HG02840 (cell line): ENCODE measurements around the gene SLC40A1.

ENCODE experiments used
- ATAC-seq: cut with Tn5 transposase; IDR thresholded peaks from one replicate; pipeline ENCODE4 v1.9.1; 2021; ENCODE audit warnings: mild to moderate bottlenecking, moderate library complexity, moderate number of reproducible peaks; ENCODE audit not compliant: unreplicated experiment, low FRiP score

The SLC40A1 gene

DNA sequence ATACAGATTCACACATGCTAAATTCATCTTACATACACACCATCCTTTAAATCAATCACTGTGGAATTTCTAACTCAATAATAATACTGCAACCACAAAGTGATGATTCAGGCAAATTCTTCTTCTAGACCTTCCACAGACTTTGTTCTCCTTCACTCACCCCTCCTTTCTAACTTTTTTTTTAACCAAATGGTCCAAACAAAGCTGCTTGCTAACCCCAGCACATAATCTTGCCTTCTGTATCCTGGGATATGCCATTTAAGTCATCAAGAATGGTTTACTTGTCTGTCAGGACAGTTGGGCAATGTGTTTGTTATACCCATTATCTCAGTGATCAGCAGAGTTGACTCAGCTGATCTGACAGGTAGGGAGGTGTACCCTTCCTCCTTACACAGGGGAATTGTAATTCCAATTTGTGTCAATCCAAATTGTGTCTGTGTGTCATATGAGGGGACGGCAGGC lies 10.0 kb downstream of the SLC40A1 start:
- no peak for ATAC-seq

DNA sequence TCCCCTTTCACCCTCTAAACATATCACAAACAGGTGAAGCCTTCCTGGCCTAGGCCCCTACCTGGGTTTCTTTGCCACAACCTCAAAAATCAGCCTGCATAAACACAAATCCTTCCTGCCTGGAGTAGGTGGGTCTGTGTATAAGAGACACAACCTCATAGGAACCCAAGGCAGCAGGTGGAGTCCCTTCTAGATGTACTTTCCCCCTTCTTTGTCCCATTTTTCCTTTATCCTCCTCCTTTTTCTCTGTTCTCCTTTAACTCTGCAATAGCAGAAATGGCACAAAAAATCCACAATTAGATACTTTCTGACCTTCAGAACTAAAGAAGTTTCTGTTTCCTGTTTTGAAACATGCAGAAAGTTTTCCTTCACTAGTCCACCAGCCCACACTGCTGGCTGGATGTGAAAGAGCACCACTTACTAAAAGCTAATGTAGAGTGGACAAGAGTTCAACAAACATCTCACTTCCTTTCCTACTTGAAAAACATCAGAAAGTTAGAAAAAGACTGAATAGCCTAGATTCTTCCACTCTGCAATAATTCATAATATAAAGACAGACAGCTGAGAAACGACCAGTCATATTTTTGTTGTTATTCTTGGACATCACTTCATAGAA lies 11.2 kb downstream of the SLC40A1 start:
- ATAC-seq = no peak

DNA sequence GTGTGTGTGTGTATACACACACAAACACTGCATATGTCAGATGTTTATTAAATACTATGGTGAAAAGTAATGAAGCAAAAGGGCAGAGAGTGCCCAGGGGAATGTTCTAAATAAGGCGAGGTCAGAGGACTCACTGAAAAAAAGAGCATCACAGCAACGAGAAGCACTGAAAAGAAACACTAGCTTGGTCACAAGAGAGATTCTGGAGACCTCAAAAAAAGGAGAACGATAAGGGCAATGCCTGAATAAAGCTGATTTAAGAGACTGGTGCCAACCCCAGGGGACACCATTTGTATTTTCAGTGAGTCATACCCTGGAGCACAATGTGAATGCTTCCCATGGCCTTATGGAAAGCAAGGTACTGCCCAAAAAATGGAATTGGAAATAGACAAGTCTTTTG lies 14.5 kb downstream of the SLC40A1 start:
- no peak for ATAC-seq

DNA sequence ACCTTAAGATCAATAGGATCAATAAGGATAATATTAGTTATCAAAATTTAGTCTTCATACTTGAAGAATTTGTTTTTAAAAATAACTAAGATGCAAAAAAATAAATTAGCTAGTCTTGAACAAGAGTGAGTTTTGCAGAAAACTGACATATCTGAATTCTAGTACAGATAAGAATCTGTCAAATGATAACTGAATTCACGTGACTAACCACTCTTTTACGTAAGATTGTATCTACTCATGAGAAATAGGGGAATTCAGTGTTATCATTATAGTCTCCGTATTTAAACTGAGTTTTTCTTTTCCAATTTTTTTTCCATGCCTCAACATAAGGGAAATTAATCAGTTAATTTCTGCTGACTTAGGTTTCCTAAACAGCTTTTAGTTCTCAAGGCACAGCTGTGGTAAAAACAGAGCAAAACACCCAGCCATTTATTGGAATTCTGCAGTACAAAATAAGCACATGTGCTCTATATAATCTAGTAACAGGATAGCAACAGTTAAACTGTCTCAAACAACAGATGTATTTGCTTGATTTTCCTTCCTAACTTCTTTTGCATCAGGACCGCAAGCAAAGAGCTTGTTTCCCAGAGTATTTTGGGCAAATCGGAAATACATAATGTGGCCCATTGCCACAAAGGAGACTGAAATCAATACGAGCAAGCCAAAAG lies 19.1 kb downstream of the SLC40A1 start:
- ATAC-seq = no peak

DNA sequence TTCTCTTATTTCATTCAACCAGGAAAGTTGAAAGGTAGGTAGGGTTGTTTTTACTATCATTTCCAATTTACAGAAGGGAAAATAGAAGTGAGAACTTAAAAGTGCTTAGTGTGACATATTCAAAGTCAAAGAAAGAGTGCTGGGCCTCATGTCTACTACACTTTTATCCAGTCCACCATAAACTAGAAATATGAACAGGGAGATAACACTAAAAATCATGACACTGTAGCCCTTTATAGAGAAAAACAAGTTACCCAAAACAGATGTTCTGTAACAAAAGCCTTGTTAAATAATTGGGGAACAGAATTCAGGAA lies 20.4 kb downstream of the SLC40A1 start:
- no peak for ATAC-seq

DNA sequence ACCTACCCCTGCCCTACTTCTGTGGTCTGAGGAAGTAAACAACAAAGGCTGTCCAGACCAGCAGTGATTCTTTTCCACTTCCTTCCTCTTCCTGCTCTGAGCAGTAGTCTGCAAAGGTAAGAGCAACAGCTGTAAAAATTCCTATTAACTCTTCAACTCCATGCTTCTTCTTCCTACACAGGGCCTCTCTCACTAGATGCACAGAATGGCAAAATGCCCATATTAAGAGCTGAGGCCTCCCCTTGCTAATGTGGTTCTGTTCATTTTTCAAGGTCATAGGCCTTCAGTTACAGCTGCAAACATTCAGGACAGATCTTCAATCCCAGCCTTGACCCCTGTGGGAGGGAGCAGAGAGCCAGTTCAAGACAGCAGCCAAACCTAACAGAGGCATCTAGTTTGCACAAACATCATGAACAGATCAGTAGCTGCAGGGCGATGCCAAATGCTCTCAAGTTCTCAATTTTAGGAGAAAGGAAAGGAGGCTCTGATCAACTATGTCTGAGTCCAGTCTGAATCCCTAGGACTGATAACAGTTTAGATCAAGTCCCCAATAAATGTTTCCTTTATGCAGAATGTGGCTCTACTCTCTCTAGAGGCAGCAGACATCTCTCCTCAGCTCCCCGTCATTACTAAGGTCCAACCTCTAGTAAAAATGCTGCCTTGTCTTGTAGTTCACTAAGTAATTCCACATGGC lies 20.9 kb downstream of the SLC40A1 start:
- ATAC-seq = no peak

DNA sequence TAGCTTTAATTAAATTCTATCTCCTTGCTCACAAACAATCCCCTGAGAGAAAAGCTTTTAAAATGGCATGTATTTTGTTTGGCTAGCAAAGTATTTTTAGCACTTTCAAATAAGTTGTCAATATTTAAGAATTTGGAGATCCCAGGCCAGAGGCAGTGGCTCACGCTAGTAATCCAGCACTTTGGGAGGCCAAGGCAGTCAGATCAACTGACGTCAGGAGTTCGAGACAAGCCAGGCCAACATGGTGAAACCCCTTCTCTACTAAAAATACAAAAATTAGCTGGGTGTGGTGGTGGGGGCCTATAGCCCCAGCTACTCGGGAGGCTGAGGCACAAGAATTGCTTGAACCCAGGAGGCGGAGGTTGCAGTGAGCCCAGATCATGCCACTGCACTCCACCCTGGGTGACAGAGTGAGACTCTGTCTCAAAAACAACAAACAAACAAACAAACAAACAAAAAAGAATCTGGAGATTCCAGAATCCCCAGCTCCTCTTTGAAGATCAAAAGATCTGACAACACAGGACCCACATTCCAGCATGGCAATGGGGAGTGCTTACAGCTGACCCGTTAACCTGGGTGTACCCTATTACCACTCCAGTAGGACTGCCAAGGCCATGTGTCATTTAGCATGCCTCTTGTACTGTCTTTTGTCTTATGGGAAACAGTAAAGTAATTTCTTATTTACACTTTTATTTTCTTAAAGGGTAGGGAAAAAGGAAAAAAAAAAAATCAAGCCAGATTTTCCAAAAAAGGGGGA lies 21.9 kb downstream of the SLC40A1 start:
- no peak for ATAC-seq

DNA sequence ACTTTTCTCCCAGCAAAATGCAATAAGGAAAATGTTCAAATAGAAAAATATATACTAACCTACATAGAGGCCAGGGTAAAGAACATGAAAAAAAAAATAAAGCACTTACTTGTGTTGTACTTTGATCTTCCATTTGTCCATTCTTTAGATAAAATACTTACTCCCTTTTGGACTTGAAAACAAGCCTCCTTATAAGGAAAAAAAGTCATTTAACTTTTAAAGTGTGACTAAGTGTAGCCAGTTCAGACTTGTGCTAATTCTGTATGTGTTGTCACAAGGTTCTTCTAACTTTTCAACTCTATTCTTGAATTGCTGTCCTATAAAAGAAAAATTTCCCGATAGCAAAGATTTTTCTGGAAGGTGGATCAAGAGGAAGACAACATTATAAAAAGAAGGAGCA lies 23.2 kb downstream of the SLC40A1 start:
- no peak for ATAC-seq

DNA sequence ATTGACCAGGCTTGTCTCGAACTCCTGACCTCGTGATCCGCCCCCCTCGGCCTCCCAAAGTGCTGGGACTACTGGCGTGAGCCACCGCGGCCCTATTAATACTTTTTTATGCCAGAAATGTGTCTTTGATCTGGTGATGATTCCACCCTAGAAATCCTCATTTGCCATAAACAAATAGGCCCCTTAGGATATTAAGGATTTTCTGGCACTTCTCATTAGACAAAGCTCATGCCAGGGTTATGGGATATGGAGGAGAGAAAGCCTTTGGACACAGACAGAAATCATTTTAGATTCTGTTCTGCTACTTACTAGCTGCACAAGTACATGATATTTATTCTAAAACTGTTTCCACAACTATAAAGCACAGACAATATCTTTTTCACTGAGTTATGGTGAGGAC lies 24.1 kb downstream of the SLC40A1 start:
- no peak for ATAC-seq

DNA sequence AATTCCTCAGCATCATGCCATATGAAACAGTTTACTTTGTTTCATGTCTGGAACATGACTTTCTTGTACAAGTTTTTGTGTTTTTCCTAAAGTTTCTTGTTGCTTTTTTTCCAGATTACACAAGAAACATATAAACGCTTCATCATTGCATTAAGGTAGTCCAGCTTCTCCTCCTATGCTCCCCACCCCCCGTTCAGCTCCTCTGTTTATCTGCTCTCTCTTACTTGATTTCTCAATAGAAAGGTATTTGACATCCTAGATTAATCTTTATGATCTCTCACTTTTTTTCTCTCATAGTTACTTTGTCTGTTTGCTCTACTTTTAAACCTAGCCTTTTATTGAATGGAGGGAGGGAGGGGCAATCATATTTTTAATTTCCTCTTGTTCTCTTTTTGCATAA lies 25.4 kb downstream of the SLC40A1 start:
- ATAC-seq = no peak

DNA sequence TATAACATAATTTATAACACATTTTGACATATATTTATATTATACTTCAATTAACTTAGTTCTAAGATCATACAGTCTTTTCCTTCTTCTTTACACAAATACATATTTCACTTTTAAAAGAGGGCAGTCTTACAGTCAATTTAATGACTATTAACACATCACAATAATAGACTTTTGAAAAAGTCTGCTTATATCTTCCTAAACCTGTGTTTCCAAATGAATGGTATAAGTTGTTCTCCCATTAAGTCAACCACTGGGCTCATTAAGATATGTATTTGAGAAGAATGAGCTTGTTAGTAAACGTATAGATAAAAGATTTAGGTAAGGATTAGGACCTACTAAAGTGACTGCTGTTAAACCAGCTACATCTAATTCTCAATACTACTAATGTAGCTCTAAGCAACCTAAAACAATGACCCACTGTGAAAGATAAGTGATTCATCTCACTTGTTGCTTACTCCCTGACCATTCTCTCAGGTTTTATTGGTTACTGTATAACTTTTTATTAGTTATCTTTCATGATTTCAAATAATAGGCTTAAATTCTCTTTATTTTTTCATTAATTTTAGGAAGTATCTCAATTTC lies 27.0 kb downstream of the SLC40A1 start:
- ATAC-seq = no peak

DNA sequence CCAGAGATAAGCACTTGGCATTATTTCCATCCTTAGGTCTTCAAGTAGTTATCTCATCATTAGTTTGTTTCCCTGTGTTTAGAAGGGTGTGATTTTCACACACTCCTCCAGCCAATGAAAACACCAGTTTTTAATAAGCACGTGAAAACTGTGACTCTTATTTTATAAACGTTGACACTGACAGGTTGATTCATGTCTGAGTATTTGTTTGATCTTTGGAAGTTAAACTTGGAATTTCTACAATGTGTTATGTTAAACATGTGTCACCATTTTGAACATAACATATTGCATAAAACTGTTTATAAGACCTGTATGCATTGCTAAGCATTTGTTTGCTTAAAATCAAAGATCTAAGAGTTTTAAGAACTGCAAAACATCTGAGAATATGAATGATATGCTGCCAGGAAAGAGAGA lies 27.6 kb downstream of the SLC40A1 start:
- ATAC-seq = no peak

DNA sequence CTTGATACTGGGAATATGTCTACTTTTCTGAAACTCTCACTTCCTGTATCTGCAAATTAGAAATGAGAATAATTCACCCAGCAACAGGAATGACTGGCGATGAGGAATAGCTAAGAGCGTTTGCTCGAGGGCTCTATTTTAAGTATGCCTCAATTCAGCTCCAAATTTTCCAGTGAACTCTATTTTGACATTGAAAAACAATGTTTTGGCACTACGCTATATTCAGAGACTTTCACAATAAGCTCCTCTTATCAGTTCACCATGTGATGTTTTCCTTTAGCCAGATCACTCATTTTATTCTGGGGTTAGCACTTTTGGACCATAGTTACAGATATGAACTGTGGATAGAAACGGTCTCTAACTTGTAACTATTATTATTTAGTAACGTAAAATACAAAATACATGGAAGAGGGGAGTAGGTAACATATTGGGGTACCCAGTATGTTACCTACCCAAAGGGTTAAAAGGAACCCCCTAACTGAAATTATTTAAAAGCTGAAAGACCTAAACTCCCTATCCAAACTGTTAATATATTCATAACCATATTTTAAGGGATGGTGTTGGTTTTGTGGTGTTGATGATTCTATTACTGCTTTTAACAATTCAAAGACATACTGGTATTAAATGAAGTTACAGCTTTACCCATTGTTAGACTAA lies 28.1 kb downstream of the SLC40A1 start:
- ATAC-seq = no peak

DNA sequence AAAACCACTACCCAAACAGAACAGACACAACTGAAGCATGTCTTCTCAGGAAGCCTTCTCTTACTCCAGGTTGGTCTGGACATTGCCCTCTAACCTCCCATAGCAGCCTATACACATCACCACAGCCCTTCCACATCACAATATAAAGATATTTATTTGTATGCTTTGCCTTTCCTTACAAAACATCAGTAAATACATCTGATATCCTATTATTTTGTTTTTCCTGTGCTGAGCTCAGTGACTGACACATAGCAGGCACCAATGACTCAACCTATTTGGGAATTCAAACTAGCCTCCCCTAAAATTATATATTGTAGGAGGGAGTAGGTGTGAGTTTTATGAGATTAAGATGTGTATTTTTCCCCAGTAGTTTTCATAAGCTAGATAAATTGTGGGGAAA lies 28.8 kb downstream of the SLC40A1 start:
- ATAC-seq = no peak

DNA sequence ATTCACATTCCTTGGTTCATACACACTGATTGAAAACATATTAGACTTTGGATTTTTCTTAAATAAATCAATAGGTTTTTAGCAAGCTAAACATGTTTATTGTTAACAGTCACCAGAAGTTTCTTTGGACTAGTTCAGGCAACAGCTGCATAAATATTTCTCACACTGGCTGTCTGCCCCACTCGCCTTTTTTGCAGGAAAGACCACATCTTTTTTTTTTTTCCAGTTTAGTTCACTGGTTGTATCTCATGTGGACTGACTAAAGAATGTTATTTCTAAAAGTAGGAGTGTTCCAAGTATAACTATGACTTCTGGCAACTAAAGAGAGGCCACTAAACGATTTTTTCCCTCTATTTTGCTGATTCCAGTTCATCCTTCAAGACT lies 31.1 kb downstream of the SLC40A1 start:
- no peak for ATAC-seq

DNA sequence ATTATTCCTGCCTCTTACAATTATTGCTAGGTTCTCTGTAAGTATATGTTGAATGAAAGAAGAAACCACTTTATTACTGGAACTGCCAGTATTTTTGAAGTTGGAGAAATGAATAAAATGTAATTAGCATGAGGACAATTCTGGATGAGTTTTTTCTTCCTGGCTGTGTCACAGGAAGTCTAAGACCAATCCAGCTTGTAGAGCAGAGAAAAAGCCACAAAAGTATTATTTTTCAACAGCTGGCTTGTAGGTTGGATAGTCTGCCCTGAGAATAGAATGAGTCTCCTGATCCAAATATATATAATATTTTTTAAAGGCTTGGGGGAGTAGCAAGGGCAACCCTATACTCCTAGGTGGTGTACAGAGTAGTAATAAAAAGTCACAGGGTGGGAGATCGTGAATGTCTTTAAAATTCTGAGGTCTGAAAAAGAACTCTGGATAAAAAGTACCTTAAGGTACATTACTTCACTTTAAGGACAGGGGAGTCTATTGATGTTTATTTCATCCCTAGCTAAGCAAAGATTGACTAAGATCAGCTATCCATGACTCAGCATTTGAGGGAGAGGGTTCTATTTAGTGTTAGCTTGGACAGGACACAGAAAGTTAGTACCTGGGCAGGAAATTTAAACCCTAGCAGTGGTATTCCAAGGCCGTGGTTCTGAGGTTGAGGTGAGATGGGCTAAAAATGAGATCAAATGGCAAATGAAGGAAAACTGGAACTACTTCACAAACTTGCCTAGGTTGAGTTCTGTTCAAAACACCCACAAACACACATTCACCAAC lies 31.7 kb downstream of the SLC40A1 start:
- no peak for ATAC-seq

DNA sequence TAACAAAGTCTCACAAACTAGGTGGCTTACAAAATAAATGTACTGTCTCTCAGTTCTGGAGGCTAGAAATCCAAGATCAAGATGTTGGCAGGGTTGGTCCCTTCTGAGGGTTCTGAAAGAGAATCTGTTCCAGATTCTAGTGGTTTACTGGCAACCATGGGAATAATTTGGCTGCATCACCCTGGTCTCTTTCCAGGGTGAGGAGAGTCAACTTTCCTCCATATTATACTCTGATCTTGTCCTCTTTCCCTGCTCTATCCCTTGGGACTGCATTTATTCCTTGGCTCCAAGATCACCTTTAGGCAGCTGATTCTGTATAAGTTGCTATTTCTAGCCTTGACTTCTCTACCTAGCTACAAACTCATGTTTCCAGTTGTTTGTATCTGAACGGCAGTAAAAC lies 35.2 kb downstream of the SLC40A1 start:
- ATAC-seq = no peak

DNA sequence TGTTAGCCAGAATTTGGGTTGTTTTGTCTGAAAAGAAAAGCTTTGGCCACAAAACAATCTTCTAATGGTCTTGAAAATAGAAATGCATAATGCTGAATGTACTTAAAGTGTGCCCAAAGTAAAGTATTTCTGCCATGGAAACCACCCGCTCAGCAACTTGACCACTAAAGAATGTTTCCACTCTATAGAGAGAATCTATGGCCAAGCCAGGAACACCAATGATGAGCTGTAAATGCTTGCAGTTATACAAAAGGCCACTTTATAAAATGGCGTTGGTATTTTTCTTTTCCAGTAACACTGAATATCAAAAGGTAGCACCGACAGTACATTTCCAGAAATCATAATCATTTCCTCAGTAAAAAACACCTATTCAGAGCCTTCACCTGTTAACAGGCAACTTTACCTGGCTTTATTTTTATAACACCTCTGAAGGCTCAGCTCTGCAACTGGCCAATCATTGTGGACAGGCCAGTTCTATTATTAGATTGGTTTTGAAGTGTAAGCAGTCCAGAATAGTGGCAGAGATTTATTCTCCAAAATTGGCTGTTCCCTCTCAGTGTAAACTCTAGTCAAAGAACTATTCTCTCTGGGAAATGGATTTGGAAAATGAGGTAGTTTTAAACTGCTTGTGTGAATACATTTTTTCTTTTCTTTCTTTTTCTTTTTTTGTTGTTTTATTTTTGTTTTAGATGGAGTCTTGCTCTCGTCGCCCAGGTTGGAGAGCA lies 36.1 kb downstream of the SLC40A1 start:
- ATAC-seq = no peak

DNA sequence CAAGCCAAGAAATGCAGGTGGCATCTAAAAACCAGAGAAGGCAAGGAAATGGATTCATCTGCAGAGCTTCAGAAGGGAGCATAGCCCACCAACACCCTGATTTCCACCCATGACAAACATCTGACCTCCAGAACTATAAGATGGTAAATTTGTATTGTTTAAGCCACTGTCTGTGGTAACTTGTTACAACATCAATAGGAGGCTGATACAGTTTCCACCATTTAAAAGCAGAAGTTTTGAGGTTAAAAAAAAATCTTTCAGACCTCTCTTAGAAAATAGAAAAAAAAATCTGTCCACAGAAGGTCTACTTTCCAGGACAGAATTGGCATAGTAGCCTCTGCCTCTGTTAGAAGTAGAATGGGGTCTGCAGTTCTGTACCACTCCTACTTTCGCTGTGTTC lies 37.2 kb downstream of the SLC40A1 start:
- no peak for ATAC-seq
